Stromal cell of bone marrow (primary cell): ENCODE measurements around the gene EPHA2.
"Not testable (repeated sequence)": the region's sequence is repeated elsewhere in the genome, so short reads cannot be mapped to it uniquely, and the experiment has no call there.

ENCODE experiments used
- DNase-seq: peaks from one replicate; pipeline ENCODE4 v3.0.0-alpha.2; 2012; ENCODE audit warnings: low read depth

Gene EPHA2

DNA sequence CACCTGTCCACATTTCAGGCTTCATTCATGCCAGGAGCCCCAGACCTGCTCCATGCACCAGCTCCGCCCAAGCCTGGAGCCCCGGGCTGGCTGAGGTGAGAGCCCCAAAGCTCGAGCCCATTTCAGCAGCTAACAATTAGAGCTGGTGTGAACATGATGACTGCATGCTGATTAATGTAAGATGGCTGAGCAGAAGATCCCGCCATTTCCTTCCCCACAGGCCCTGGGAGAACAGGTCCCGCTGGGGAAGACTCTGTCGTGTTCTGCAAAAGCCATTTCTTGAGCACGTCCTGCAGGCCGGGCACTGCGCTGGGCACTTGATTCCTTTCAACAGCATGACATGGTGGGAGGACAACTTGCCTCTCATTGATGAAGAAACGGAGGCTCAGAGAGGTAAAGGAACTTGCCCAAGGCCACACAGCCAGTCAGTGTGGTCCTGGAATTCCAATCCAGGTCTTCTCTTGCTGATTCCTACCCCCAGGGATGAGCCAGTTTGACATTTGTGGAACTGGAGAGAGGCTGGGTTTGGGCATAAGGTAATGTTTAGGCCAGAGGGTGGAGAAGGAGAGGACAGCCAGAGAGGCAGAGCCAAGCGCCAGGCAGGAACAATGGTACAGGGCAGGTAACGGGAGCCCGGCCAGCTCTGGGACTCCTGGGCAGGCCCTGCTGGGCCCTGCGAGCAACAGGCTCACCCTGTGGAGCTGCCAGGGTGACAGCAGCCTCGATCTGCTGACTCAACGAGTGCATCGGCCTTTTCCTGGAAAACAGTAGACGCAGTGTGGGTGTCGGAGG, 28.1 kb upstream of the EPHA2 start:
- DNase-seq, result no peak

DNA sequence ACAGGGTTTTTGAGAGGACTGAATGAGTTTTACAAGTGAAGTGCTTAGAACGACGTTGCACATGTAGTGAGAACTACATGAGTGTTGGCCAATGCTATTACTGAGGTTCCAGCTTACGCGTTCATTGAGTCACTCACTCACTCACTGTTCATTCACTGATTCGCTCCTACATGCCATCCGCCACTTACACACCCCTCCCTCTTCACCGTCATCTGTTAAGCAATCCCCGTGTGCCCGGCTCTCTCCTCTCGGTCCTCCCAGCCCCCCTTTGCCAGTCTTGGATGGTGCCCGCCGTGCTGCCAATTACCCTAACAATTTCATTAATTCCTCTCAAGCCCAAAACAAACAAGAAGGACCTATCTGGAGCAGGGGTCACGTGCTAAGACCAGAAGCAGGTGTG, 27.3 kb upstream of the EPHA2 start:
- peak; percentile 84 for DNase-seq

DNA sequence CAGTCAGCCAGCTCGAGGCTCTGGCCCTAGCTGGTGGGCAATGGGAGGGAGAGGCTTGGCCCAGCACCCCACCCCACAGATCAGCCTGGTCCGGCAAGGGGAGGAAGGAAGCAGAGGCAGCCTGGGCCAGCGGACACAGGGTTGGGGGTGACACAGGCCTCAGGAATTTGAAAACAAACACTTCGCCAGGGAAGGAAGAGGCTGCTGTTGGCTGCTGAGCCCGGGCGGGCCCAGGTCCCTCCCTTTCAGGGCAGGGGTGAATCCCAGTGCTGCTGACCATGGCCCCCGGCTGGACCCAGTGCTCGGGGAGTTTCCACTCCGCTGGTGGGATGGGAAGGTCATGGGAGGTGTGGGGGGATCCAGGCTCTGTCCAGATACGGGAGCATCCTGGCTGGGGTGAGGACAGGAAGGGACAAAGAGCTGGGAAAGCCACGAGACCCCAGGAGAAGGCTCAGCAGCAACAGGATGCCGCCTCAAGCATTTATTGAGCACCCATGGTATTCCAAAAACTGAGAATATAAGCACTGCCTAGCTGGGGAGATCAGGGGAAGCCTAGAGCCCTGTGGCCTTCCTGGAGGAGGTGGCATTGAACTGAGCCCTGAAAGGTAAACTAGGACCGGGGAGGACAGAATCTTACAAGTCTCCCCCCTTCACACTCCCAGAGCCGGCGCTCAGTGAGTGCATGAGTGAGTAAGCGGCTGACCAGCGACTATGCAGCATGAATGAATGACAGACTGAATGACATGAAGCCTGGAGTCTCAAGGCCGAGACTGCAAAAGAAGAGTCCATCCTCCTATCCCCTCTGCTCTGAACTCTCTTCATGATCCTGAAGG, 26.2 kb upstream of the EPHA2 start:
- peak; percentile 87 for DNase-seq

DNA sequence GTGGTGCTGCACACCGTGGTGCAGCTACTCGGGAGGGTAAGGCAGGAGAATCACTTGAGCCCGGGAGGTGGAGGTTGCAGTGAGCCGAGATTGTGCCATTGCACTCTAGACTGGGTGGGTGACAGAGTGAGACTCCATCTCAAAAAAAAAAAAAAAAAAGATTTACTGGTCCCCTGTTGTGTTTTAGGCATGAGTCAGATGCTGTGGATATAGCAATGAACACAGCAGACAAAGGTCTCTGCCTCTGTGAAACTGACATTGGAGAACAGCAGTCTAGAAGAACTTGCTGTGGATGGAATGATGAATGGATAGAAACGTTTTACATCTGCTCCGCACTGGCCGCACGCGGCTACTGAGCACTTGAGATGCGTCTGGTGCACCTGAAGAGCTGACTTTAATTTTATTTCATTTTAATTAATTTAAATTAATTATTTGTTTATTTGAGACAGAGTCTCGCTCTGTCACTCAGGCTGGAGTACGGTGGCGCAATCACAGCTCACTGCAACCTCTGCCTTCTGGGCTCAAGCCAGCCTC, 24.5 kb upstream of the EPHA2 start:
- DNase-seq, result no peak

DNA sequence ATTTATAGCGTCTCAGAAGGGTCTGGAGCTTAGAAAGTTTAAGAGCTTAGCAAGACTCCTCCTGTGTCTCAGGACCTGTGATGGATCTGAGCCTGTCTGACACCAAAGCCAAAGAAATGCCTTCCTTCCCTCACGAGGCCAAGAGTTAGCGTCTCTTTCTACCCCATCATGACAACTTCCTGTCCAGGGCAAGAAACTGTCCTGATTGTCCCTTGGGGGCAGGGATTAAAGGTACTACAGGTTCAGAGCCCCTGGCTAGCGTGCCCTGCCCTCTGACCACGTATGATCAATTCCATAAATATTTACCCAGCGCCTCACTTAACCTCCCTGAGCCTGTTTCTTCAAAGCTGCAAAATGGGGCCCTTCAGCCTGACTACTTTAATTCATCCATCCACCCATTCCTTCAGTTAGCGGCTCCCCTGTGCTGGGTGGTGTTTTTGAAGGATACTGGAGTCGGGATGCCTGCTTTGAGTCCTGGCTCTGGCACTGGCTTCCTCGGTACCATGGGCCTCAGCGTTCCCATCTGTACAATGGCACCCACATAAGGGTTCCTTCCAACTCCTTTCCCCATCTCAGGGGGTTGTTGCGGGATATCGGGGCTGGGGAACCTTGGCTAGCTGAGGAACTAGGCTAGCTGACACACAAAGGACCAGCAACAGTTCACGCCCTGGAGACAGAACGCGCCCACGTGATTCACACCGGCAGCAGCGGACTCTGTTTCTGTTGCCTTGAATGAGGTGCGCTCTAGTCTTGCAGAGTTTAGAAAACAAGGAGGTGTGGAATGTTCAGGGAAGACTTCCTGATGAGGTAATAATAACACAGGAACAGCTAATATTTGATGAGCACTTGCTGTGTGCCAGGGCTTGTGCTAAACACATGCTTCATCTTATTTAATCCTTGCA, 23.0 kb upstream of the EPHA2 start:
- DNase-seq, result no peak

DNA sequence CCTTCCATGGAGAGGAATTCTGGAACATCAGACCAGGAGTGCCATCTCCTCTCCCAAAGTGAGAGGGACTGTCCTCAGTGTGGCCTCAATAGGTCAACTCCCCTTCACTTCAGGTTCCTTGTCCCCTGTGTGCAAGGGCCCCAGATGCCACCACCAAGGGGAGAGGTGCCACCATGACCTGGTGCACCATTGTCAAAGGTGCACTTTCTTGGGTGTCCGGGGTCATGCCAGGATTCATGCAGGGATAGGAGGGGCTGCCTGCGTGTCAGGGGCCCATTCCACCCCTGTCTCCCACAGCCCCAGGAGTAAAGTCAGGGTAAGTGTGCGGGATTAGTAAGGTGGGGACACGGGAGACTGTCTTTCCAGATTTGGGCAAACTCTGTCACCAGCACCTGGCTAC, 21.4 kb upstream of the EPHA2 start:
- no peak for DNase-seq

DNA sequence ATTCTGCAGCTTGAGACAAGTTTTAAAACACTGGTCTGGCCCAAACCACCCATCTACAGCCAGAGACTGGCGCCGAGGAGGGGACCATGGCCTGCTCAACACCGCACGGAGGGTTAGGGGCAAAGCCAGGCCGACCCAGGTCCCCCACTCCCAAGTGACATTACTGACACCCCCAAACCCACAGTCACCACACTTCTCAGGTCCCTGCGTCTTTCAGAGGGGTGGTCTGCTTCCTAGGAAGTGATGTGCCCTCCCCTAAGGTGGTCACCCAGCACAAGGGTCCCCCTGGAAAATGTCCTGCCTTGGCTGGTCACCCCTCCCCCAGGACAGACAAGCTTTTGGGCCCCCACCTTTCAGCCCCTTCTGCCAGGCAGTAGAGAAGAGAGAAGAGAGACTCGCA, 20.8 kb upstream of the EPHA2 start:
- no peak for DNase-seq

DNA sequence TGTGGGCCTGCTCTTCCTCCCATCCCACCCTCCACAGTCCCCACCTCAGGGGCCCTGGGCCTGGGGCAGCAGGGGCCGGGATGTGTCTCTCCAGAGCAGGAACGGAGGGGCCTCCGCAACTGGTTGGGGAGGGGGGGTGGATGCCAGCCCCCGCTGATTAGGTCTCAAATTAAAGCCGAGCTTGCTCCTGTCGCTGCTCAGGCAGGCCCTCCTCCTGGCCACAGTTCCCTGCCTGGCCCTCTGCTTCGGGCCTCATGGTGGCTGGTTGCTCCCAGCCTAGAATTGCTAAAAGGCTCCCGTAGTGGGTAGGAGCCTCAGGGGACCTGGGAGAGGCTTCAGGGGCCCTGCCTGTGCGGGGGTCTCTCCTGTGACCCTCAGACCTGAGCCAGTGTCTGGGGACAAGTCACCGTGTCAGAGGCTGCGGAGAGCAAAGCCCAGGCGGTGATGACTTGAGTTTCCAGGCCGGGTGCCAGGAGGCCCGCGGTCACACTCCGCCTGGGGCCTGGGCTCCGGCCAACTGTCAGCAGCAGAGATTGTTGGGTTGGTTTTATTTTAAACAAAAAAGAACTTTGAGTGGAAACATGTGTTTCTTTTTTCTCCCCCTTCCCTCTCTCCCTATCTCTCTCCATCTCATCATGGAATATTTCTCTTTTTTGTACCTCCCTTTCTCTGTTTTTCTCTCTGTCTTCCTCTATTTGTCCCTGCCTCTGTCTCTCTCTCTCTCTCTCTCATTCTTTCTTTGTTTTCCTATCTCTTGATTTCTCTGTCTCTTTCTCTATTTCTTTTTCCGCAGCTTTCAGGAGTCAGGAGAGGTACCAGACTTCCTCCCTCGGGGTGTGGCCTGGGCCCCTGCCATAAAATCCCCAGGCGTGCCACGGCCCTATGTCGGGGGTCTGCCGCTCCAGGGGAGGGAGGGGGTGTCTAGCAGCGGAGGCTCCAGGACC, 20.0 kb upstream of the EPHA2 start:
- peak; percentile 88 for DNase-seq

DNA sequence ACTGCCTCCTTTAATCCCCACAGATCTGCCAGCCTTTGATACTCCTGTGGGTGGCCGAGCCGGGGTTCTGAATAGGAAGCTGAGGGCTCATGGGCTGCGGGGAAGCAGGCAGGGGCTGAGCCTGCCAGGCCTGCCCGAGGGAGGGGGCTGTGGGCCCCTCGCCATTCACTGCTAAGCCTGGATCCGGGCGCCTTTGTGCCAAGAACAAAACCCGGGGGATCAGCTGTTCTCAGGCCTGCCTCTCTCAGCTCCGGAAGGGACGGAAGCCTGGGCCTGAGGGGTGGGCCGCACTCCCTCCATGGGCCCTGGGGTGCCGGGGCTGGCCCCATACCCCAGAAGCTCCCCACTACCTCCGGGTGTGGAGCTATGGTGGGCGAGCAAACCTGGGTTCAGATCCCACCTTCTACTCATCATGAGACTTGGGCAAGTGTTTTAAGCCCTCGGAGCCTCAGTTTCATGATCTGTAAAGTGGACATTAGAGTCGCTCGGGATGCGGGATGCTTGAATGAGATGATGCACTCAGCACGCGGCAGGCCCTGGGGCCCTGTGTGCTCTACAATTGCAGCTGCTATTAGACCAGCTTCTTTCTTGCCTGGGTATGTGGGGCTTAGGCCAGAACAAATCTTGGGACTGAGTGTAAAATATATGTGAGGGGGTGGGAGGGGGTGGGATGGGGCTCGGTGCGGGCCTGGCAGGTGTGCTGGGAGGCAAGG, 19.2 kb upstream of the EPHA2 start:
- DNase-seq, result no peak

DNA sequence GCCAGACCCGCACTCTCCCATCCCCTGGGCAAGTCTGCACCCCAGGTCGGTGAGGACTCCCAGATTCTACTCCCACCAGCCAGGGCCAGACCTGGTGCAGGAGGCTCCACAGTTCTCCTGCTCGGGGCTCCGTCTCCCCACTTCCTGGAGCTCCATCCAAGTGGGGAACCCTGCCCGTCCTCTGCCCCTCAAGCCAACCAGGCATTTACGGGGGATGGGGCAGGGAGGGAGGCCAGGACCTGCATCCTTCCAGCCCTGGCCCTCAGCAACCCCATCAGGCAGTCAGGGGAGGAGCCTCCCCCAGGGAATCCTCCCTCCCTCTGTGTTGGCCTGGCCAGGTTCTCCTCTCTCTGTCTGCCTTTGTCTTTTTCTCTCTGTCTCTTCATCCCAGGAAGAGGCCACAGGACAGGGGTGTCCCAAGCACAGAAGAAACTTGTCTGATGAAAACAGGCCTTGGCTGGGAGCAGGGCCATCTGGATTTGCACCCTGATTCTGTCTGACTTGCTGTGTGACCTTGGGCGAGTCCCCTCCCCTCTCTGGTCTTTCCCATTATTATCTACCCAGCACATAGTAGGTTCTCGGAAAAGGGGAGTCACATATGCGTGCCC, 18.5 kb upstream of the EPHA2 start:
- no peak for DNase-seq

DNA sequence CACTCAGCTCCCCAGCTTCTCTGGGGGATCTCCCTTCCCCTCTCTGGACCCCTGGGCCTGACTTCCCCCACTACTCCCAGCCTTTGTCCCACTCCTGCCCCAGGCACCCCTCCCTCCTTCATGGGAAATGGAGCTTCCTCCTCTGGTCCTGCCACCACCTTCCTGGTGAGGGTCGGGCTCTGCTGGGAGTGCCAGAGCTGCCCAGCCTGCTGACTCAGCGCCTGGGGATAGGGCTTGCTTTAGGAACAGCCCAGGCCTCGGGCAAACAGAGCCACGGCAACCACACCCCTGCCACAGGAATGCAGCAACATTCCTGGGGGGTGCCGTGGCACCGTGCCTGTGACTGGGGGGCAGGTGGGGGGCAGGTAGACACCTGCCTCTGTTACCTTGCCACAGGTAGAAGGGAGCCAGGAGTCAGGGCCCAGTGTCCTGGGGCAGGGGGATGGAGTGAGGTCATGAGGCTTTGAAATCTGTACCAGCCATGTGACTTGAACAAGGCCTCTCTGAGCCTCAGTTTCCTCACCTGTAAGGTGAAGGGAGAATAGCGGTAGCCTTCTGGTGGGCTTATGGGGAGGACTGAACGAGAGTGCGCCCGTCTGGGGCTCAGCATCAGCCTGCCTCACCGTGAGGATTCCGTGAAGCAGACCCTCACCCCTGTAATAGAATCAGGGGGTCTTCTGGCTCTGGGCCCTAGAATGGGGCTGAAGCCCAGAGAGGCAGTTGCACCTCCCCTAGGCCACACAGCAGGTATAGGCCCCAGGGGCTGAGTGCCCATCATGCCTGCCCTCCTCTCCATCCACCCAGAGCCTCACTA, 17.8 kb upstream of the EPHA2 start:
- DNase-seq, result no peak

DNA sequence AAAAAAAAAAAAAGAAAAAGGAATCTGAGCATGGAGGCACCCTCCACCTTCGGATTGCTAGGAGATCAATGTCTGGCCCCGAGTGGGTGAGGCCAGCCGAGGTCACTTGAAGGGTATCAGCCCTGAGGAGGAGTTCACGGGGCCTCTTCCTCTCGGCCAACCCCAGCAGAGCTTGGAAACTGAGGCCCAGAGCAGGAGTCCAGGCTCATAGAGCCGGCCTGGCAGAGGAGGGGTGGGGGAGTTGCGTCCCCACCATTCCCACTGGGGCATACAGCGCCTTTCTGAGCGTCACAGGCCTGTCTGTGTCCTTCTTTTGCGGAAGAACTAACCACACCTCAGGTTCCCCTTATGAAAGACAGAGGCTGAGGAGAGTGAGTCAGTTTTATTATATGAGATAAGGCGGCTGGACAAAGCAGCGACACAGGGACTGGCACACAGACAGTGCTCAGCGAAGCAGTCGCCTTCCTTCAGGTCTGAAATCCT, 17.1 kb upstream of the EPHA2 start:
- DNase-seq, result no peak

DNA sequence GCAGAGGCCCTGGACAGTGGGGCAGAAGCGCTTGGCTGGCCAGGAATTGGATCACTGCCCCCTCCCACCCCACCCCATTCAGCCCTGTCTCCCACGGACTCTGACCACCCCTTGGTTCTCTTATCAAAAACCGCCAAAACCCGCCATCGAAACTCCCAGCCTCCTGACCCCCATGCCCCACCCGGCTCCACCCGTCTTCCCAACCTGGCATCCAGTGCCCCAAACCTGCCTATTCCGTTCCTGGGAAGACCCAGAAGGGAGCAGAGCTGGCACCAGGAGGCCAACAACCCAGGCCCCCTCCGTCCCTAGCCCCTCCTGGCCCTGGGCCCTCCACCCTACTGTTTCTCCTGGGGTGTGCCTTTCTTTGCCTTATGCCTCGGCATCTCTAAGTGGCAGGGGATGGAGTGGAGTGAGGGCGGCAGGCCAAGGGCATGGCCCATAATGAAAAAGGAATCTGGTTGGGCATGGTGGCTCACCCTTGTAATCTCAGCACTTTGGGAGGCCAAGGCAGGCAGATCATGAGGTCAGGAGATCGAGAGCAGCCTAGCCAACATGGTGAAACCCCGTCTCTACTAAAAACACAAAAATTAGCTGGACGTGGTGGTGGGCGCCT, 16.5 kb upstream of the EPHA2 start:
- DNase-seq, result no peak

DNA sequence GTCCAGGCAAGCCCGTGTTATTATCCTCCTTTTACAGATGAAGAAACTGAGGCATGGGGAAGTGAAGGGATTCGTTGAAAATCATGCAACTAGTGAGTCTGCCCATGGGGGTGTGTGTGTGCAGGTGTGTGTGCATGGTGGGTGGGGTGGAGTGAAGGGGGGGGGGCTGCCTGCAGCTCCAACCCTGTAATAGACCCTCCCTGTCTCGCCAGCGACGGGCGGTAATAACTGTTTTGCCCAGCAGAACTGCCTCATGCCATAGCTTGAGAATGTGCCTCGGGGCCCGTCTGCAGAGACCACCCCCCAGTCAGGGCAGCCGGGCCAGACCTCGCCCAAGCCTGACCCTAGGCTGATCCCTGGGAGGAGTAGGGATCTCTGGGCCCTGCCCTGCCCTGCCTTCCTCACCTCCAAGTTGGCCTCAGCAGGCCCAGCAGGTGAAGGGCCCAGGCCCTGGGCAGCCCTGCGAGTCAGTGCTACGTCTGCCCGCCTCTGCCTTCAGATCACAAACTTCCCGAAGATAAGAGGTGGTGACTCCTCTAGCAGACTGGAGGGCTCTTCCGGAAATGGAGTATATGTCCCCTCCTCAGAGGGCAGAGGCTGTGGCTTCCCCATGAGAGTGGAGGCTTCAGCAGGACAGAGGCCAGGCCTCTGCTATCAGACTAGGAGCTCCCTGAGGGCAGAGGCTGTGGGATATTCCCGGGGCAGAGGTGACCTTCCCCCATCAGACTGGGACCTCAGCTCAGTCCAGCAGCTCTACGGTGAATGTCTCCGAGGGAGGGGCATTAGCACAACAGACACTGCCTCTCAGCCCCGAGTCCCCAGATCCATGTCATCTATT, 15.7 kb upstream of the EPHA2 start:
- DNase-seq, result no peak

DNA sequence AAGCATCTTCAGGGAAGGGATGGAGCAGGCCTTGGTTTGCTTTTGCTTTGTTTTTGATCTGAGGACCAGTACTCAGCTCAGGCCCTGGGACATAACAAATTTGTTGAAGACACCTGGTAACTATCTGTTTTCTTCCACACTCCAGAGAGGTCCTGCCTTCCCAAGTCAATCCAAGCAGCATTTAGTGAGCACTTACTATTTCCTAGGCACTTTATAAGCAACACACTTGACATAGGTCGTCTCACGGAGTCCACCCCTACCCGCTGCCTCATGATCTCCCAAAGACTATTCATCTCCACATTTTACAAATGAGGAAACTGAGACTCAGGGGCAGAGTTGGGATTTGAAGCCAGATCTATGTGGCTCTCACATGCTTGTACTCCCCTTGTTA, 14.4 kb upstream of the EPHA2 start:
- DNase-seq, result no peak

DNA sequence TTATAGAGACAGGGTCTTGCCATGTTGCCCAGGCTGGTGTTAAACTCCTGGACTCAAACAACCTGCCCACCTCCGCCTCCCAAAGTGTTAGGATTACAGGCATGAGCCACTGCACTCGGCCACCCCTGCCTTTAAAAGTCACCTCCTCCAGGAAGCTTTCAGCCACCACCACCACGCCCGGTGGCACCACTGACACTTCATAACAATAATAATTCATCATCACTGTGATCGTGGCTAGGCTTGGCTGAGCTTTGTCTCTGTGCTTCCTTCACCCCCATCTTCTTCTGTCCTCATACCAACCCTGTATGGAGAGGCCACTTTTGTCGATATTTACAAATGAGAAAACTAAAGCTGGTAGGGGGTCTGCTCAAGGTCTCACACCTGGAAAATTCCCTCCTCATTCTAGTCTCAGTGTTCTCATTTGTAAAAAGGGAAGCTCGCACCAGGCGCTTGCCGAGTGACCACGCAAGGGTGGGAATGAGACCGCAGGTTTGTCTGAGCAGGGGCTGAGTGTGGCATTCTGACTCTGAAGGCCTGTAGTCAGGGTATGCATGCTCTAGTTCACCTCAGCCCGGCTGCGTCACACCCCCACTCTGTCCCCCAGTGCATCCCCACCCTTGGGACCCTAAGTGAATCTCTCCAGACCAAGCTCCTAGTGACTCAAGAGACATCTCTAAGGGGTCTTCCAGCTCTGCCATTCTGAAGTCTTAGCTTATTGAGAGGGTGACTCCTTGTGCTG, 12.9 kb upstream of the EPHA2 start:
- no peak for DNase-seq

DNA sequence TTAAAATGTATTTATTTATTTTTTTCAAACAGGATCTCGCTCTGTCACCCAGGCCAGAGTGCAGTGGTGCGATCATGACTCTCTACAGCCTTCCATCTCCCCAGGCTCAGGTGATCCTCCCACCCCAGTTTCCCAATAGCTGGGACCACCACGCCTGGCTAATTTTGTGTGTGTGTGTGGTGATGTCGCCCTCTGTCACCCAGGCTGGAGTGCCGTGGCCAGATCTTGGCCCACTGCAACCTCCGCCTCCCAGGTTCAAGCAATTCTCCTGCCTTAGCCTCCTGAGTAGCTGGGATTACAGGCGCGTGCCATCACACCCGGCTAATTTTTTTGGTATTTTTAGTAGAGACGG, 12.3 kb upstream of the EPHA2 start:
- DNase-seq, result not testable (repeated sequence)
